GM19351 (cell line): ENCODE measurements around the gene HS6ST3.

Source experiments
- ATAC-seq: cut with Tn5 transposase; IDR thresholded peaks from one replicate; pipeline ENCODE4 v1.9.1; 2021; ENCODE audit warnings: mild to moderate bottlenecking, moderate library complexity; ENCODE audit not compliant: unreplicated experiment

HS6ST3 gene

DNA sequence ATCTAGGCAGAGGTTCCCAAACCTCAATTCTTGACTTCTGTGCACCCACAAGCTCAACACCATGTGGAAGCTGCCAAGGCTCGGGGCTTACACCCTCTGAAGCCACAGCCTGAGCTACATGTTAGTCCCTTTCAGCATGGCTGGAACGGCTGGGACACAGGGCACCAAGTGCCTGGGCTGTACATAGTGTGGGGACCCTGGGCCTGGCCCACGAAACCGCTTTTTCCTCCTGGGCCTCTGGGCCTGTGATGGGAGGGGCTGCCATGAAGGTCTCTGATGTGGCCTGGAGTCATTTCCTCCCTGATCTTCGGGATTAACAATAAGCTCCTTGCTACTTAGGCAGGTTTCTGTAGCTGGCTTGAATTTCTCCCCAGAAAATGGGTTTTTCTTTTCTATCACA, 108.1 kb downstream of the HS6ST3 start:
- ATAC-seq, result no peak

DNA sequence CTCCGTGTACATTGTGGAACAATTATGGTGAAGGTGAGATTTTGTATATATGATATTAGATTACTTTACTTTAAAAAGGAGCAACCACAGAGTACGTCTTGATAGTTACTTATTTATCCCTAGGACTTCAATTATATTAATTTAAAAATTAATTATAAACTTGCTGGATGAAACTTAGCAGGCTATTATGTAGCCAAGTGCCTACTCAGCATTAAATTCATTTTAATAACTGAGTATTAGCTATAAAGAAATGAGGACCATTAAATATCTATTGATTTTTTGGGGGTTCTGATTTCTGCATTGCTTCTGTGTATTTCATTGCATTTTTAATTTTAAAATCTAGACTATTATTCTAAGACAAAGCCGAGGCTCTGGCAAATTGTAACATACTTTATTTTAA, 109.4 kb downstream of the HS6ST3 start:
- ATAC-seq, result no peak

DNA sequence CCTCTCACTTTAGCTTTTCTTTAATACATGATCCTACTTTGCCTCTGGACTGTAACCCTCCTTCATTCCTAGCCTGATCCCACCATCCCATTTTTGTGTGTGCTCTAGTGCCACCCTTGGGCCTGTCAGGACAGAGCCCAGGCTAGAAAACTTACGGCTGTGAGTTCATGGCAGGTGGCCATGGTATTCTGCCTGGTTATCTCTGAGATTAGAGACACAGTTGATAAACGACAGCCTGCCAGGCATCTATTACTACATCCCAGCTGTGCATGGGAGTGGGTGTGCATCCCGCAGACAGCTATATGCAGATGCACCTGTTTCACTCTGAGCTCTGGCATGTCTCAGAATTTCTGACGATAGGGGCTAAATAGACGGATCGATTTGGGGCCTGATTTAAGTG, 110.9 kb downstream of the HS6ST3 start:
- no peak for ATAC-seq

DNA sequence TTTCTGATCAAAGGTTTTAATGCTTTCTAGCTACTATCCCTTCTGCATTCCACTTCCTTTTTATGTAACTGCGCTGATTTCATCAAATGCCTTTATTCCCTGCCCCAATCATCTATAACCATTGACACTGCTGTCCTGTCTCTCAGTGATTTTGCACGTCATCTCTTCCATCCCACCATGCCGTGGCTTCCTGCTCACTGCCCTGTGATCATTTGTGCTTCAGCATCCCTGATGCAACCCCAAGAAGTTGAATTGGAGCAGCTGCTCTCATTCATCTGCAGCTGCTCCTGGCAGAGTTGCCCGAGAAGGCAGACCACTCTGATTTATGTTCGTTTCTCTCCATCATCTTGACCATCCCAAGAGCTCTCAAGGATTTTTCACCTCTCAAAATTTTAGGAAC, 112.4 kb downstream of the HS6ST3 start:
- ATAC-seq, result no peak

DNA sequence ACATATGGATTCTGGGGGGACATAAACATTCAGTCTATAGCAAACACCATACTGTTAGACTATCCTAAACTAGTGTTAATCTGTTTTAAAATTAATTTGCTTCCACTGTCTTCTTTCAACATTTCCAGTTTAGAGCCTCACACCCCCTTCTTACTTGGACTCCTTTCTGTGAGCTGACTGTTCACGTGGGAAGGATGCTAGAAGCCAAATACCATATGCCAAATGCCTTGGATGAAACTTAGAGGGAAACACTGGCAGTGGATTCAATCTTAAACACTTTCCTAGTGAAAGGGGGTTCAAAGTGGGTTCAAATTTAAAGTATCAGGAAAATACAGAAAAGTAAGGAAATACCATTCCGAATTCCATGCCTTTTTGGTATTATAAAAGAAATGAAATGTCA, 113.6 kb downstream of the HS6ST3 start:
- no peak for ATAC-seq

DNA sequence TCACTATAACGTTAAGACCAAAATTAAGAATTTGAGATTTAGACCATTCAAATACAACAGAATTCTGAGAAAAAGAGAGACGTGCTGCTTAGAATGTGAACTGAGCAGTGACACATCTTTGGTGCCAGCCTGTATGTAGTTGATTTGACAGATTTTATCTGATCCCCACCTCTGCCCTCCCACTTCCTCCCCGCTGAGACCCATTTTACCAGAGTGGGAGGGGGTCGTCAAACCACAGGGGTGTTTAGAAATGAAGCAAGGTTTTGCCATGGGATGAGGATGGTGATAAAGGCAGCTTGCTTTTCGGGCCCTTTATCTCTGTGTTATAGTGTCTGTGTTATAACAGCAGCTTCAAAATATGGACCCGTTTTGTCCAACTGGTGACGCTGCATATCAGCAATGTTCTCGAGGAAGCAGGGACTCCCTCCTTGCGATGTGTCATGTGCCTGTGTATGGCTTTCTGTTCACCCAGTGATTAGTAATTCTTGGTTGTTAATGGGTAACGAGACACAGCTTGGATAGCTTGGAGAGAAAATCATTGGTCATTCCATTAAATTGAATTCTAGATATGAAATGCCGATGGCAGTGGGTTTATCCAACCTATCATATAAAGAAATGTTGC, 125.0 kb downstream of the HS6ST3 start:
- ATAC-seq, result no peak

DNA sequence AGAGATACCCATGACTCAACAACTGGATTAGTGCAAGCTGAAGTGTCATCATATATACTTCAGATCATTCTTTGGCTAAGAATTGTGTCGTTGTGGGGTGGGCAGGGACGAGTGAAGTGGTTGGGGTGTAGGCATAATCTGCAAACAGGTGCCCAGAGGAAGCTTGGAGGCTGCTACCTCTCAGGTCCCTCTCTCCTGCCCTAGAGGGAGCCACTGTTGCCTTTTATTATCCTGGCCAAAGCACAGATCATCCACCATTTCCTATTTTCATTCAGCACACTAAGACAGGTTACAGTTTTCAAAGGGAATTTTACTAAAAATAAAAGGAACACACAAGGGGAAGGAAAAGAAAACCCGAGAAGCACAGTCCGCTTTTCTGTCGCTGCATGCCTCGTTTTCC, 126.6 kb downstream of the HS6ST3 start:
- ATAC-seq, result no peak

DNA sequence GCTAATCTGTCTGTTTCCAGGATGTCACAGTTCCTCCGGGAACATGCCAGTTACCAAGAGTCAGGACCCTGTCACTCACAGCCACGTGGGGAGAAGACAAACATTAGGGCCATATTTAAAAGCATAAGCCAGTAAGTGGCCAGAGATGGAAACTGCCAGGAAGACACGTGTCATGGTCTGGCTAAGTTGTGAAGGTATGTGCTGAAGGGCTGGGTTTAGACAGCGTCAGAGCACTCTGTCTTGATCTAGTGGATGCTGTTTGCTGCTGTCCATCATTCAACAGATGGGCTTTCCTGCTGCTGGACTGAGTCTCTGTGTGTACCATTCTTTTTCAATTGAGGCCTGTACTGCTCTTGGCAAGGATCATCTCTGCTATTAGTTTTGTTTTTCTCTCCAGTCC, 128.6 kb downstream of the HS6ST3 start:
- no peak for ATAC-seq

DNA sequence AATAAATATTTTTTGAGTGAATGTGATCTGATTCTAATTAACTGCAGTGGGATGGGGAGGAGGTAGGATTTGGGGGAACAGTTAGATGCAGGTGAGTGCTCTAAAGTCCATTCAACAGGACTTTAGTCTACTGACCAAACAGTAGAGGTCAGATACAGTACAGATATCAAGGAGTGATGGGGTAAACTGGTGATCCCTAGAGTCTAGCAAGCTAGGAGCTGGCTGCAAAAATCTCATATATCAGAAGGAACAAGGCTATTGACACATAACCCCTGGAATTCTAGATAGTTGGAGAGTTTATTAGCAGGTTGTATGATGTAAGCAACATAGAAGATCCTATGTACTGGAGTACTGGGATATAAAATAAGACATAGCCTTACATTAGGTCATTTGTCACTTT, 131.6 kb downstream of the HS6ST3 start:
- no peak for ATAC-seq

DNA sequence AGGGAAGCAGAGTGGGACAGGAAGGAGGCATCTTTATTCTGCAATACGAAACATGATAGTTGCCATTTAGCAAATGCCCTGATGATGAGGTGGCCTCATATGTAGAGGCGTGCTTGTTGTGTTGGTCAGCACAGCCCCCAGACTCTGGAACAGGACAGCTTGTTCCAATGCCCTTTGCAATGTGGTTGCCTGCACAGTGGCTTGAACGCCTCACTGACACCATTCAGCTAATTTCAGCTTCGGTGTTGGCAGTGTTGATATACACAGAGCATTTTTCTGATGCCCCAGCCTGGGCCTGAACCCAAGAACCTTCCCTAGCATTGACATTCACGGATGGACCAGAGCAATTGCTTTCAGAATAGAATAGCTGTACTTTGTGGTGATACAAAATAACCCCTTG, 133.3 kb downstream of the HS6ST3 start:
- no peak for ATAC-seq

DNA sequence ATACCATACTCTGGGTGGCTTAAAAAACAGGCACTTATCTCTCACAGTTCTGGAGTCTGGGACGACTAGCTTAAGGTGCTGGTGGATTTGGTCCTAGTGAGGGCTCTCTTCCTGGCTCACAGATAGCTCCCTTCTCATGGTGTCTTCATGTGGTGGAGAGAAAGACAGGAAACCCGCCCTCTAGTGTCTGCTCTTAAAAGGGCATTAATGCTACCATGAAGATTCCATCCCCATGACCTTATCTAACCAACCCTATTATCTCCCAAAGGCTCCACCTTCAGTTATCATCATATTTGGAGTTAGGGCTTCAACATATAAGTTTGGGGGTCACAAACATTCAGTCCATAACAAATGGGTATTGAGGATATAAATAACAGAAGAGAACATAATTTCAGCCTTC, 139.4 kb downstream of the HS6ST3 start:
- ATAC-seq, result peak; percentile 92

DNA sequence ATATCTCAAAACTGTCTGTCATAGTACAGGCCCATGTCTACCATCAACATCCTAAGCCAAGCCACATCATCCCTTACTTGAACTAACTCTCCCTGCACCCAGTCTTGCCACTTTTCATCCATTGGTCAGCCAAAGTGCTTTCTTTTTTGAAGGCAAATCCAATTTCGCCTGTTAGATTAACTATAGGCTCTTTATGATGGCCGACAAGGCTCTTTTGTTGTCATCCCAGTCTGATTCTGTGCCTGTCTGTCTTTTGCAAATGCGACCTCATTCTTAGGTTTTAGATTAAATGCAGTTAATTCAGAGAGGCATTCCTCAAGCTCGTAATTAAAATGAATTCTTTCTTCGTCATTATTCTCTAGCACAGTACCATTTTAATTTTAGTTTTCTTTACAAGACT, 148.3 kb downstream of the HS6ST3 start:
- ATAC-seq, result no peak

DNA sequence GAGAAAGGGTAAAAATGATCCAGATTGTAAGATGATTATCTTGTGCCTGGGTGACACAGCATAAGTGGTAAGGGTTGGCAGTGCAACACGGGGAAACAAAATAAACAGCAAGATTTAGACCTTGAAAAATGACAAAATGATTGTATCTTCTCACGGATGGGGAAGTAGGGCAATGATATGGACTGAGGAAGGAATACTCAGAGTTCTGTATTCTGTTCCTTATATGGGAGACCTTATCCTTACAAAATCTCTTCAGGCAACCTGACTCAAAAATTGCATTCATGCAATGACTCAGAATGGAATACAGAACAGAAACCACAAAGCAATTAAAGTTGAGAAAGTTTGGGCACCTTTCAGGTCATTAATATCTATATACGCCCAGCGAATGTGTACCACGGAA, 149.0 kb downstream of the HS6ST3 start:
- no peak for ATAC-seq

DNA sequence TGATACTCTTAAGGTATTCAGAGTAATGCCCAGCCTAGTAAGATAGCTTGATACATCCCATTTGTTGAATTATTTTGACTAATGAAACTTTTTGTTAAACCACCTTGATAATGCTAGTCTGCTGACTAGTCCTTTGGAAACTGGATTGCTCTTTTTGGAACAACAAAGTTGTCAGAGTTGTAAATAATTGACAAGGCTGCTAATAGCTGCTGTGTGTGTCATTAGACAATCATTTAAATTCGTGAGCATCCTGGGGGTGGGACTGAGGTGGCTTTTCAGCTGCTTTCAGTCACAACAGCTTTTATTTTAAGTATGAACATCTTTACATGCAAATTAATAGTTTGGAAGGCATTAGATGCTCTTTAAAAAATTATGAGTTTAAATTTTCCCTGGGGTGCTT, 153.5 kb downstream of the HS6ST3 start:
- ATAC-seq, result no peak

DNA sequence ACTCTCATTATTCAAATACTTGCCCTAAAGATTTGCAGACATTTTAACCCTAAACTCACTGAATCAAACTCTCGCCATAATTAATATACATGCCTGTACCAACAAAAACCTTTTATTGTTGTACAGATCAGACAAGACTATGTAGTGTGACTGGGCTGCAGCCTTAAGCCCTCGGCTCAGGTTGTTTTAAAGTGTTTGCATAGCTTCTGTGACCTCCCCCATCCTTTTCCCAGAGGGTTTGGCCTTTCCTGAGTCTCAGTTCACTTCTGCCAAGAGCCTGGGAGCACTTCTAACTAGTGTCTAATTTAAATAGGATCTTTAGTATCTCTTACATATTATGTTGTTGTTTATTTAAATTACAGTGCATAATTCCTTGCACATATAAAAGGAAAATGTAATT, 158.2 kb downstream of the HS6ST3 start:
- no peak for ATAC-seq

DNA sequence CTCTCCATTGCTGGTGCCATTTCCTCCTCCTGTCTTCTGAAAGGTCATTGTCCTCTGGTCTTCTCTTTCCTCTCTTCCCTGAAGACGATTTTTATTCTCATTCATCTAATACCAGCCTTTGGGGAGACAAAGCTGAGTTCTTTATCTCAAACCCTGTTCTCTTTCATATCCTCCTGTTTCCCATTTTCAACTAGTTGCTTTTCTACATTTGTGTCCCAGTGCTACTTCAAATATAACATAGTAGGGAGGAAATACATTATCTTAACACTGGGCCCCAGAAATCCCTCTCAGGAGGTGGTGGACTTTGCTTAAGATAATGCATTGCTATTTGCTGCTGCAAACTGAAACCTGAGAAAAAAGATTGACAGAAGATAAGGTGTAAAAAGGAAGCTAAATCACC, 159.1 kb downstream of the HS6ST3 start:
- ATAC-seq, result no peak

DNA sequence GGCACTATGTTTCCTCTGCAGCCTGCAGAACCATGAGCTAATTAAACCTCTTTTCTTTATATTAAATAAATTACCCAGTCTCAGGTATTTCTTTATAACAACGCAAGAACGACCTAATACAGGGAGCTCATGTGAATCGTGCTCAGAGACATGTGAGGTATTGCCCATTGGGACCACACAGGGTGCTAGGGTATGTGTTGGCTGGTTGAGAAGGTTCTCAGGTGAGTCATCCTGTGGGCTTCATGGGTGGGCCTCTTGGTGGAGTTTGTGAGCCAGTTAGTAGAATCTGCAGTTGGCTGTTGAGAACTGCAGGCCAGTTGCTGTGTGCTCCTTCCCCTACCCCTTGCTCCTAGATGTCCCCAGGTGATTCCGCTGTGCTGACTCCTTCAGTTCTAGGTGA, 163.0 kb downstream of the HS6ST3 start:
- ATAC-seq, result no peak

DNA sequence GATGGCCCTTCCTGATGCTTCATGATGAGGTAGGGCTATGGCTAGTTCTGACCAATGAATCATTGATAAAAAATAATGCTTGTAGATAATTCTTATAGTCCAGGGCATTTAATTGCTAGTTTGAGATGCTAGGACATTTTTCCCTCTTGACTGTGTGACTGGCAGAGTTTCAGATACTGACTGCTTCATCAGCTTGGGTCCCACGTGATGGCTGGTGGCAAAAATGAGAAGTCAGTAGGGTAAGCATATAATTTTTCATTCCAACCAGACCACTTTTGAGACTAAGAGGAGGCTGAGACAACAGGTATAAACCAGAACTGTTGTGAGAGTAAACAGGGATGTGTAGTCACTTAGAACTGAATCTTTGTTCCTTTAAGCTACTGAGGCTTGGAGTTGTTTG, 183.3 kb downstream of the HS6ST3 start:
- ATAC-seq, result no peak

DNA sequence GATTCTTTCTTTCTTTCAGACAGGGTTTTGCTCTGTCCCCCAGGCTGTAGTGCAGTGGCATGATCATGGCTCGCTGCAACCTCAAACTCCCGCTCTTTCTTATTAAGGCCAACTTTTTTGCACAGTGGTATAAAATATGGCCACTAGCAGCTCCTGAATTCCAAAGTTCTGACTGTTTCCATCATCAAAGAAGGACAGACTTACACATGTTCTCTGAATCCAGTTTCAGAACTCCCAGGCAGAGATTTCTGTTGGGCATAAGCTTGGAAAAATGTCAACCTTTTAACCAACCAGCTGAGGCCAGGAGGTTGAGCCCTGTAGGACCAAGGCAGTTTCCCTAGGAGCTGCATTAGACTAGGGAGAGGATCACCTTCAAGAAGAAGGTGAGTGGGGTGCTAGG, 184.1 kb downstream of the HS6ST3 start:
- no peak for ATAC-seq

DNA sequence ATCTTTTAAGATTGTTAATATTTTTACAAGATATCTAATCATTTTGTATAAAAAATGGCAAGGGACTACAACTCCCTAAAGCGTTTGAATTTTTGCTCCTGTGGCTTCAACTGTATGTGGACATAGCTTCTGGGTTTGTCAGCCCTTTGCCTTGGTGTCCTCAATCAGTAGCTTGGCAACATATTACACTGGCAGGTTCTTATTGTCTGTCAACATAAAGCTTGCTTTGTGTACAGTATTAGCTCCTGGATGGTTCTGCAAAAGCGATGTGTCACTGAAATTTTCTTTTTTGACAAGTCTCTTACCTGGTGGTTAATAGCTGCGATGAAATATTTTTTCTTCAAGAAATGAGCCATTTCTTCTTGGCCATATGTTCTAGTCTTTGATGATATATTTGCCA, 190.0 kb downstream of the HS6ST3 start:
- no peak for ATAC-seq

DNA sequence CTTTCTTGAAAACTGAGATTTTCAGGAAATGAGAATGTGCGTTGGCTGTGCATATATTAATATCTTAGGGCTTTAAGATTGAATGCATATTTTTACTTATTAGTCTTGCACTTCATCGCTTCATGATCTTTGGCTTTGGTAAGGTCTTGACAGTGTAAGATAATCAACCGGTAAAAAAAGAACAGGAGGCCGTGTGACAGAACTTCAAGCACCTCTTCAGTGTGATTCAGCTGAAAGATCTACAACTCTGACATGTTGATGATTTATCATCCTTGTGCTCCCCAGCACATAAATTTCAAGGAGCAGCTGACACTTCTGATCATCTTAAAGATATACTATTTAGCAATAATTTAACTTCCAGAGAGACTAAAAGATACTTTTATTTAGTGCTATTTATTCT, 195.1 kb downstream of the HS6ST3 start:
- ATAC-seq, result no peak

DNA sequence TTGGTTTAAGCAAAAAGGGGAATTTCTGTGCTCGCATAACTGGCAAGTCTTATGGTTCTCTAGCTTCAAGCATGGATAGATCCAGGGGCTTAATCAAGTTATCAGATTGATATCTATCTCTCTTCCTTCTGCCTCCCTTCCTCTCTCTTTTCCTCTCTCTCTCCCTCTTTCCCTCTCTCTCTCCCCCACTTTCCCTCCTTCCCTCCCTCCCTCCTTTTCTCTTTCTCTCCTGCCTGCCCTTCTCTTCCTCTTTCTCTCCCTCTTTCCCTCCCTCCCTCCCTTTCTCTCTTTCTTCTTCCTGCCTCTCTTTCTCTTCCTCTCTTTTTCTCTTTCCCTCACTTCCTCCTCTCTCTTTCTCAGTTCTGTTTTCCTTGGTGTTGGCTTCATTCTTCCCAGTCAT, 195.8 kb downstream of the HS6ST3 start:
- no peak for ATAC-seq
